GM23338 (cell line): ENCODE results near the gene ATP10A.

ENCODE experiments used
- CREB1 ChIP-seq: fragments of 250-450 bp; sonication (Bioruptor Pico); IDR thresholded peaks from 2 replicates; pipeline ENCODE4 v1.5.0; 2020; ENCODE audit warnings: low read depth, mild to moderate bottlenecking, moderate library complexity
- EZH2 ChIP-seq: fragments of 200-600 bp; sonication (generic); IDR thresholded peaks from one replicate; pipeline ENCODE4 v1.8.0; 2017; ENCODE audit warnings: antibody characterized with exemption, mild to moderate bottlenecking, low read depth; ENCODE audit not compliant: unreplicated experiment
- EZH2phosphoT487 ChIP-seq: fragments of 200-600 bp; sonication (generic); IDR thresholded peaks from one replicate; pipeline ENCODE4 v1.8.1; 2018; ENCODE audit warnings: antibody characterized with exemption; ENCODE audit not compliant: unreplicated experiment
- NANOG ChIP-seq: IDR thresholded peaks from 2 replicates; pipeline ENCODE4 v1.6.1; 2016; ENCODE audit warnings: antibody characterized with exemption, borderline replicate concordance
- POLR2AphosphoS5 ChIP-seq: IDR thresholded peaks from 2 replicates; pipeline ENCODE4 v1.6.1; 2016; ENCODE audit warnings: antibody characterized with exemption, low read depth
- REST ChIP-seq: IDR thresholded peaks from one replicate; pipeline ENCODE4 v1.6.1; 2018; ENCODE audit warnings: antibody characterized with exemption; ENCODE audit not compliant: unreplicated experiment
- STAT1 ChIP-seq: IDR thresholded peaks from one replicate; pipeline ENCODE4 v1.6.1; 2016; ENCODE audit warnings: antibody characterized with exemption; ENCODE audit not compliant: unreplicated experiment
- ZNF114 ChIP-seq: fragments of 250-450 bp; sonication (Bioruptor Pico); IDR thresholded peaks from 2 replicates; pipeline ENCODE4 v1.5.0; 2020; ENCODE audit warnings: mild to moderate bottlenecking, moderate library complexity
- ZNF331 ChIP-seq: fragments of 250-450 bp; sonication (Bioruptor Pico); IDR thresholded peaks from 2 replicates; pipeline ENCODE4 v1.5.0; 2020; ENCODE audit warnings: low read depth, mild to moderate bottlenecking, moderate library complexity
- TF ChIP-seq, protein P1 (sequence below), 2 experiments: fragments of 200-600 bp in 1 of 2; sonication (generic) in 1 of 2; conservative IDR thresholded peaks; 2 replicates each; pipeline versions ENCODE4 v1.5.1 to v1.6.1; 2016 to 2017; ENCODE audit warnings: antibody characterized with exemption in 2 of 2, low read depth in 2 of 2, mild to moderate bottlenecking in 2 of 2, moderate library complexity in 1 of 2

- TF ChIP-seq, protein P1, sequence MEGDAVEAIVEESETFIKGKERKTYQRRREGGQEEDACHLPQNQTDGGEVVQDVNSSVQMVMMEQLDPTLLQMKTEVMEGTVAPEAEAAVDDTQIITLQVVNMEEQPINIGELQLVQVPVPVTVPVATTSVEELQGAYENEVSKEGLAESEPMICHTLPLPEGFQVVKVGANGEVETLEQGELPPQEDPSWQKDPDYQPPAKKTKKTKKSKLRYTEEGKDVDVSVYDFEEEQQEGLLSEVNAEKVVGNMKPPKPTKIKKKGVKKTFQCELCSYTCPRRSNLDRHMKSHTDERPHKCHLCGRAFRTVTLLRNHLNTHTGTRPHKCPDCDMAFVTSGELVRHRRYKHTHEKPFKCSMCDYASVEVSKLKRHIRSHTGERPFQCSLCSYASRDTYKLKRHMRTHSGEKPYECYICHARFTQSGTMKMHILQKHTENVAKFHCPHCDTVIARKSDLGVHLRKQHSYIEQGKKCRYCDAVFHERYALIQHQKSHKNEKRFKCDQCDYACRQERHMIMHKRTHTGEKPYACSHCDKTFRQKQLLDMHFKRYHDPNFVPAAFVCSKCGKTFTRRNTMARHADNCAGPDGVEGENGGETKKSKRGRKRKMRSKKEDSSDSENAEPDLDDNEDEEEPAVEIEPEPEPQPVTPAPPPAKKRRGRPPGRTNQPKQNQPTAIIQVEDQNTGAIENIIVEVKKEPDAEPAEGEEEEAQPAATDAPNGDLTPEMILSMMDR (conservative IDR thresholded peaks at IDR 0.05; ENCODE audit: low read depth in 2 of 2), result no peak
- TF ChIP-seq EZH2 (no peak), NANOG (no peak), REST (no peak), CREB1 (CRISPR knock-in tag) (no peak), POLR2AphosphoS5 (no peak), STAT1 (no peak), ZNF114 (CRISPR knock-in tag) (no peak), EZH2phosphoT487 (no peak), ZNF331 (no peak)
Measured at GRCh38 chr15:25736461-25736860, 126.7 kb downstream of the ATP10A start.
